ENCODE data around the gene COL17A1.

The COL17A1 gene

GRCh38 chr10:104085801-104086400, at the start of gene COL17A1:
TSS of gene COL17A1 (minus strand) at chr10:104085880. CDS start at chr10:104080673, 5,207 bp downstream.
- no peaks in the 10 kb centered on the region for H3K9me3 Mint-ChIP-seq
- no peaks in the 10 kb centered on the region for H3K27me3 Mint-ChIP-seq
- peaks cover 2% of the 10 kb centered on the region for H3K4me1 Mint-ChIP-seq (ENCODE audit: low read depth)
- no peak for DNase-seq
- no peak within 1 kb of the TSS for H3K27ac Mint-ChIP-seq
- no peaks in the 10 kb centered on the region for H3K36me3 Mint-ChIP-seq (ENCODE audit: low read depth)
- H3K4me3 Mint-ChIP-seq = no peak within 1 kb of the TSS

GRCh38 chr10:104130041-104130440, 44.4 kb upstream of the COL17A1 start:
- H3K4me3 Mint-ChIP-seq = no peak overlapping the region
- no peaks in the 10 kb centered on the region for H3K9me3 Mint-ChIP-seq
- H3K27me3 Mint-ChIP-seq = peaks cover 20% of the 10 kb centered on the region
- no peak overlapping the region for H3K27ac Mint-ChIP-seq
- no peak for DNase-seq
- peaks cover 6% of the 10 kb centered on the region for H3K4me1 Mint-ChIP-seq (ENCODE audit: low read depth)
- peaks cover 20% of the 10 kb centered on the region for H3K36me3 Mint-ChIP-seq (ENCODE audit: low read depth)

DNA sequence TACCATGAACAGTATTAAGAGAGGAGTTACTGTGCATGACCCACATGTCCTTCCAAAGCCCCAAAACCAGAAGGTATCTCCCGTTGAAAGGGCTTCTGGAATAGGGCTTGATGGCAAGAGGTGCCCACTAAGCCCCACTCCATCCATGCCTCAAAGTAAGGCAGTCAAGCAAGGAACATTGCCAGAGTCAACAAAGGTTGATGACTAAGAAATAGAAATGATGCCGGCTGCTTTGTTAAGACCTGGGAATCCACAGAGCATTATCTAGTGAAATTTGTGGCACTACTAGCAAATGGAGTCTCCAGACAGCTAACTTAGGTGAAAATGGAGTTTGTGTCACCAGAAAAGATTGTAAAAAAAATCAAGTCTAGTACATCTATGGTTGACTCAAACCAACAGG, 42.5 kb upstream of the COL17A1 start:
- Mint-ChIP-seq H3K27me3 (peaks cover 9% of the 10 kb centered on the region), H3K27ac (no peak overlapping the region), H3K36me3 (ENCODE audit: low read depth) (peaks cover 32% of the 10 kb centered on the region), H3K4me1 (ENCODE audit: low read depth) (peaks cover 15% of the 10 kb centered on the region), H3K9me3 (no peaks in the 10 kb centered on the region), H3K4me3 (no peak overlapping the region)
- DNase-seq = no peak

- H3K27ac Mint-ChIP-seq = peak overlapping the region; percentile 75
Measured at GRCh38 chr10:104127411-104127810, 41.7 kb upstream of the COL17A1 start.

DNA sequence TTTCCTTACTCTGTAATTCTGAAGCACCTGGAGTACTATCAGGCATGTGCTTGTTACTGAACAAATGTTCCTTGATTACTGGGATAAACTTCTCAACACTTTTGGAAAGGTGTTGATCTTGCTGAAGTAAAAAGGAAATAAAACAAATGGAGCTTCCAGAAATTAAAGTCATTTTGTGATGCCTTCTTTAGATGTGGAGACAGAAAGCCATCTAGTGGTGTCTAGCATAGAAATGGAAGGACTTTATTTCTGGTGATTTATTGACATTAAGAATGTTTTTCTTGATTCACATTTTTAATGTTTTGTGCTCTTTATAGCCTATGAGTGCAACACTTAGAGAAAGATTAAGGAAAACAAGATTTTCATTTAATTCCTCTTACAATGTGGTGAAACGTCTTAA, 37.7 kb upstream of the COL17A1 start:
- DNase-seq = no peak
- Mint-ChIP-seq H3K4me1 (ENCODE audit: low read depth) (peaks cover 39% of the 10 kb centered on the region), H3K27ac (peak overlapping the region; percentile 74), H3K27me3 (no peaks in the 10 kb centered on the region), H3K4me3 (peak overlapping the region; percentile 92), H3K36me3 (ENCODE audit: low read depth) (peaks cover 44% of the 10 kb centered on the region), H3K9me3 (no peaks in the 10 kb centered on the region)

More at GRCh38 chr10:104127411-104127810, 41.7 kb upstream of the COL17A1 start:
- H3K4me3 Mint-ChIP-seq = no peak overlapping the region
- peaks cover 36% of the 10 kb centered on the region for H3K36me3 Mint-ChIP-seq (ENCODE audit: low read depth)
- peaks cover 3% of the 10 kb centered on the region for H3K27me3 Mint-ChIP-seq
- DNase-seq = no peak
- H3K4me1 Mint-ChIP-seq (ENCODE audit: low read depth) = peaks cover 22% of the 10 kb centered on the region
- H3K9me3 Mint-ChIP-seq = no peaks in the 10 kb centered on the region

DNA sequence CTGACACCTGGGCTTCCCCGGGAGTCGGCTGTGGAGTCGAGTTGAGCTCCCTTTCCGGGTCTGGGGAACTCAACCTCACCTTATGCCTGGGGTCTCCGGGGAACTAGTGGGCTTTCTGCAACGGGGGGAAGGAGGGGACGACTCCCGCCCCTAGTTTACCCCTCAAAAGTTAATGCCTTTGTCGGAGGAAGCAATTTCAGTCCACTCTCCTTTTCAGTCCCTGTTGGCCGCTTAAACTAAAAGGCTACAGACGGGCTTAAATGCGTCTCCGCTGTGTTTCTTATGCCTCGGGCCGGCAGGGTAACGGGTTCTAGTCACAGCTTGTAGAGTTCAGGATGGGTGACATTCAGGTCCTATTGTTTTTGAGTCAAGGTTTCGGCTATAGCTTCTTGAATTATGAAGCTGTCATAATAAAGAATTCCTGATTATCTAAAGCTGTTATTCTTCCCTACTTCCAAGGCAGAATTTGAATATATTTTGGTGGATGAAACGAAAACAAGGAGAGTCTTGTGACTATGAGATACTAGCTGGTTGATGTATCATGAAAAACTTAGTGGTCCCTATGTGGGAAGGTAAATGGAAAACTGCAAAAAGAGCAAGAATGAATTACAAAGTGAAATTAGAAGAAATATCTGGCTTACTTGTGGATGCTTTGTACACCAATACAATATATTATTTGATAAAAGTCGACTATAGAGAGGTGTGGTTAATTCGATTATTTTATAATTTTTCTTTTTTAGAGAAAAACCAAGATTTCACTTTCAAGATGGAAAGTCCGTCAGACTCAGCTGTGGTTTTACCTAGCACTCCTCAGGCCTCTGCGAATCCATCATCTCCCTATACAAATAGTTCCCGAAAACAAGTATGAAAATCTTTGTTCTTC, 36.8 kb upstream of the COL17A1 start:
- peak overlapping the region; percentile 99 for H3K27ac Mint-ChIP-seq
- no peak for DNase-seq
- H3K4me3 Mint-ChIP-seq = peak overlapping the region; percentile 92
- H3K9me3 Mint-ChIP-seq = no peaks in the 10 kb centered on the region
- H3K36me3 Mint-ChIP-seq (ENCODE audit: low read depth) = peaks cover 44% of the 10 kb centered on the region
- H3K27me3 Mint-ChIP-seq = no peaks in the 10 kb centered on the region
- H3K4me1 Mint-ChIP-seq (ENCODE audit: low read depth) = peaks cover 46% of the 10 kb centered on the region

- Mint-ChIP-seq H3K4me3 (peak within 1 kb of the TSS; percentile 92), H3K9me3 (no peaks in the 10 kb centered on the region), H3K27me3 (no peaks in the 10 kb centered on the region), H3K4me1 (ENCODE audit: low read depth) (peaks cover 53% of the 10 kb centered on the region), H3K36me3 (ENCODE audit: low read depth) (peaks cover 37% of the 10 kb centered on the region), H3K27ac (peak within 1 kb of the TSS; percentile 99)
- DNase-seq = peak; percentile 99
Measured at GRCh38 chr10:104121485-104122224, 36.0 kb upstream of the COL17A1 start, which contains the start of gene SFR1. TSS of gene SFR1 (plus strand) at chr10:104122171. CDS start at chr10:104122184, 13 bp downstream.

GRCh38 chr10:104120903-104121484, 35.3 kb upstream of the COL17A1 start:
- peak overlapping the region; percentile 92 for H3K4me3 Mint-ChIP-seq
- H3K36me3 Mint-ChIP-seq (ENCODE audit: low read depth) = peaks cover 32% of the 10 kb centered on the region
- peak overlapping the region; percentile 99 for H3K27ac Mint-ChIP-seq
- DNase-seq = peak; percentile 76
- H3K9me3 Mint-ChIP-seq = no peaks in the 10 kb centered on the region
- H3K4me1 Mint-ChIP-seq (ENCODE audit: low read depth) = peaks cover 54% of the 10 kb centered on the region
- H3K27me3 Mint-ChIP-seq = no peaks in the 10 kb centered on the region

DNA sequence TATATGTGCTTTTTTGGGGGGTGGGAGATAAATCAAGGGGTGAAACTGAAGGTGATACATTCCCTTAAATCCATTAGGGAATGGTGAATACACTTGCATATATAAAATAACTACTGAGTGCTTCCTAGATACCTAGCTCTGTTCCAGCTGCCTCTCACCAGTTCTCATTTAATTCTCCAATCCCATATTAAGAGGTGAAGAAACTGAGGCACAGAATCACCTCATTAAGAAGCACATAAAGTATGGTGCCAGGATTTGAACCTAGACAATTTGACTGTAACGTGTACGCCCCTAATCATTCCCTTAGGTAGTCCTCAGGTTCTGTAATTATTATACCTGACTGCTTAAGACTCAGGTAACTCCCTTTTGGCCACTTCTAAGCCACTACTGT, 34.8 kb upstream of the COL17A1 start:
- H3K4me3 Mint-ChIP-seq = peak overlapping the region; percentile 92
- H3K9me3 Mint-ChIP-seq = no peaks in the 10 kb centered on the region
- no peak for DNase-seq
- peak overlapping the region; percentile 99 for H3K27ac Mint-ChIP-seq
- H3K27me3 Mint-ChIP-seq = no peaks in the 10 kb centered on the region
- H3K4me1 Mint-ChIP-seq (ENCODE audit: low read depth) = peaks cover 54% of the 10 kb centered on the region
- peaks cover 28% of the 10 kb centered on the region for H3K36me3 Mint-ChIP-seq (ENCODE audit: low read depth)

GRCh38 chr10:104119996-104120395, 34.3 kb upstream of the COL17A1 start:
- peaks cover 24% of the 10 kb centered on the region for H3K36me3 Mint-ChIP-seq (ENCODE audit: low read depth)
- no peaks in the 10 kb centered on the region for H3K9me3 Mint-ChIP-seq
- no peak overlapping the region for H3K4me3 Mint-ChIP-seq
- H3K4me1 Mint-ChIP-seq (ENCODE audit: low read depth) = peaks cover 51% of the 10 kb centered on the region
- no peaks in the 10 kb centered on the region for H3K27me3 Mint-ChIP-seq
- peak overlapping the region; percentile 45 for H3K27ac Mint-ChIP-seq
- no peak for DNase-seq

DNA sequence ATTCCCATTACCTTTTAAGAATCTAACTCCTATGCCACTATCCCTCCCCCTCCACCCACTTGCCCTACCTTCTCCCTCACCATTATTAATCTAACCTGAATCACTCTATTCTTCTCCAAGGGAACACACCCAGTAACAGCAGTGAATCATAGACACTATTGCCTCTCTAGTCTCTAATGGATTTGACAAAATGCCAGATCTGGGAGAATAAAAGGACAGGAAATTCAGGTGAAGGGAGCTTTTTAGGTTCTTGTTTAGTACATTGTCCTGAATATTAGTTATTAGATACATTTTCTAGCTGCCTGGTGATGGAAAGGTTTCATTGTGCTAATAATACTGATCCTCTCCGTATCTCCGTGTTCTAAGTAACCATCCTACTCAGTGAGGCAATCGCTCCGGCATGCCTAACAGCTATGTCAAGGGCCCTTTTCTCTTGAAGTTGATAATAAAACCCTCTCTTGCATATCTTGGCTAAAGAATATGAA, 32.2 kb upstream of the COL17A1 start:
- H3K4me3 Mint-ChIP-seq = no peak overlapping the region
- H3K27me3 Mint-ChIP-seq = no peaks in the 10 kb centered on the region
- H3K27ac Mint-ChIP-seq = no peak overlapping the region
- H3K4me1 Mint-ChIP-seq (ENCODE audit: low read depth) = peaks cover 39% of the 10 kb centered on the region
- no peaks in the 10 kb centered on the region for H3K9me3 Mint-ChIP-seq
- DNase-seq = no peak
- H3K36me3 Mint-ChIP-seq (ENCODE audit: low read depth) = peaks cover 10% of the 10 kb centered on the region

- DNase-seq = no peak
- Mint-ChIP-seq H3K9me3 (no peaks in the 10 kb centered on the region), H3K4me3 (no peak overlapping the region), H3K27me3 (peaks cover 4% of the 10 kb centered on the region), H3K4me1 (ENCODE audit: low read depth) (peaks cover 30% of the 10 kb centered on the region), H3K27ac (no peak overlapping the region), H3K36me3 (ENCODE audit: low read depth) (no peaks in the 10 kb centered on the region)
Measured at GRCh38 chr10:104113376-104113956, 27.8 kb upstream of the COL17A1 start.

DNA sequence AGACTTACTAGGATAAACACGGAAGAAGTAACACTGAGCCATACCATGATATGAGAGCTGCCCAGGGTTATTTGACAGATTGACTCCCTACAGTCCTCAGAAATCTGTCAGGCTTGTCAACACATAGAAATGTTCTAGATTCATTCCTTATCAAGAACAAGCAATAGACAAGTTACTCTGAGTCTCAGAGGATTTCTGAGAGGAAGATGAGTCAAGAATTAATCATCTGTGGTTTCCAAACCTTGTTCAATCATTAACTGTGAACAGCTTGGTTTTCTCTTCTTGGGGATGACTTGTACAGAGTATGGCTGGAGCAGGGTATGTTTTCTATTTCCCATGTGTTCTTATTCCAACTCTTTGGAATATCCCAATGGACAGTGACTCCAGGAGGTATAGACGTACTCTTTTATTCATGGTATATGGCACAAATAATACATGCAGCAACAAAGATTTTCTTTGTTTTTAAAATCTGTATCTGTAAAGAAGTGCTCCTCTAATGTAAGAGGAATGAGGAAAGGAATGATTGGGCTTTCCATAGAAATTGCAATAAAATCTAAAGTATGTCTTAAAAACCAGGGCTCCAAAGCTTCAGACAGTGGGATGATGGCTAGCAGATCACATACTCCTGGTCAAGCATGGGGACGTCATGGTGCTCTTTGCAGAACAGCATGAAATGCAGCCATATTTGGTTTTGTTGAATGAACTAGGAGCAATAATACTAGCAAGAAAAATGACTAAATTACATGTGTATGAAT, 24.4 kb upstream of the COL17A1 start:
- peaks cover 12% of the 10 kb centered on the region for H3K4me1 Mint-ChIP-seq (ENCODE audit: low read depth)

More for the DNA sequence above, 24.4 kb upstream of the COL17A1 start:
- Mint-ChIP-seq H3K4me3 (no peak overlapping the region), H3K9me3 (no peaks in the 10 kb centered on the region), H3K27ac (no peak overlapping the region), H3K27me3 (peaks cover 4% of the 10 kb centered on the region), H3K36me3 (ENCODE audit: low read depth) (no peaks in the 10 kb centered on the region)
- DNase-seq = no peak

Measured in activated T-cell treated with anti-CD3 and anti-CD28 coated beads, Interleukin-2, amount 50 U/mL, for 24 hours (primary cell).